Neural cell (in vitro differentiated cells): ENCODE results near the gene TRIM63. TPM values are rescaled to one million over a fixed set of nuclear protein-coding genes. Genes with fewer than 3 reads are reported as not detected.
A peak's percentile ranks its signal among the peaks of the same experiment; 100 is the strongest.

Experiments used
- H2AFZ ChIP-seq: fragments of 200-600, 300-800 bp; sonication (generic), shearing (Covaris generic); 2 replicates; pipeline ENCODE4 v1.6.0; 2014; ENCODE audit warnings: low read depth, mild to moderate bottlenecking, antibody characterized with exemption, low read length, moderate library complexity
- H3F3A ChIP-seq: fragments of 200-600 bp; shearing (Covaris generic); 2 replicates; pipeline ENCODE4 v1.6.1; 2016; ENCODE audit warnings: mild to moderate bottlenecking, moderate library complexity, mixed read lengths, antibody characterized with exemption, low read length; ENCODE audit not compliant: insufficient read depth, poor library complexity, severe bottlenecking
- H3K27ac ChIP-seq: fragments of 200-600, 300-800 bp; sonication (generic), shearing (Covaris generic); 2 replicates; pipeline ENCODE4 v1.5.1; 2014; ENCODE audit warnings: mild to moderate bottlenecking, low read length, moderate library complexity
- H3K27me3 ChIP-seq: fragments of 300-800, 200-600 bp; sonication (generic), shearing (Covaris generic); 2 replicates; pipeline ENCODE4 v1.6.0; 2014; ENCODE audit warnings: mild to moderate bottlenecking, low read depth, low read length, moderate library complexity; ENCODE audit not compliant: insufficient read depth
- H3K36me3 ChIP-seq: fragments of 300-800, 200-600 bp; sonication (generic), shearing (Covaris generic); 2 replicates; pipeline ENCODE4 v1.5.1; 2014; ENCODE audit warnings: mild to moderate bottlenecking, antibody characterized with exemption, low read length, moderate library complexity; ENCODE audit not compliant: insufficient read depth
- H3K4me2 ChIP-seq: fragments of 300-800, 200-600 bp; sonication (generic), shearing (Covaris generic); 2 replicates; pipeline ENCODE4 v1.6.0; 2014; ENCODE audit warnings: mild to moderate bottlenecking, low read length
- H3K4me3 ChIP-seq: fragments of 300-800, 200-600 bp; sonication (generic), shearing (Covaris generic); 2 replicates; pipeline ENCODE4 v1.5.1; 2014; ENCODE audit warnings: mild to moderate bottlenecking, low read length, moderate library complexity
- H3K79me2 ChIP-seq: fragments of 200-600 bp; shearing (Covaris generic); replicated peaks from 2 replicates; pipeline ENCODE4 v1.6.0; 2014; ENCODE audit warnings: mild to moderate bottlenecking, low read length, moderate library complexity; ENCODE audit not compliant: insufficient read depth
- H3K9ac ChIP-seq: fragments of 300-800, 200-600 bp; sonication (generic), shearing (Covaris generic); 2 replicates; pipeline ENCODE4 v1.6.1; 2016; ENCODE audit warnings: mild to moderate bottlenecking, low read length, mixed read lengths
- H3K9me2 ChIP-seq: fragments of 200-600 bp; shearing (Covaris generic); 2 replicates; pipeline ENCODE4 v1.6.1; 2016; ENCODE audit warnings: mild to moderate bottlenecking, low read length, mixed read lengths; ENCODE audit not compliant: insufficient read depth
- H3K9me3 ChIP-seq: fragments of 200-600, 300-800 bp; sonication (generic), shearing (Covaris generic); 2 replicates; pipeline ENCODE4 v1.6.1; 2016; ENCODE audit warnings: mild to moderate bottlenecking, mixed run types, low read length, moderate library complexity, mixed read lengths
- H4K20me1 ChIP-seq: fragments of 200-600 bp; shearing (Covaris generic); 2 replicates; pipeline ENCODE4 v1.6.1; 2016; ENCODE audit warnings: mild to moderate bottlenecking, mixed run types; ENCODE audit not compliant: insufficient read depth
- EP300 ChIP-seq: fragments of 450-650 bp; conservative IDR thresholded peaks from 2 replicates; pipeline ENCODE4 v1.6.1; 2014; ENCODE audit warnings: antibody characterized with exemption, mild to moderate bottlenecking, moderate library complexity; ENCODE audit not compliant: poor library complexity, severe bottlenecking
- EZH2 ChIP-seq: fragments of 200-600, 300-800 bp; shearing (Covaris generic), sonication (generic); IDR thresholded peaks from 2 replicates; pipeline ENCODE4 v1.6.1; 2014; ENCODE audit warnings: antibody characterized with exemption, low read length, borderline replicate concordance, mild to moderate bottlenecking; ENCODE audit not compliant: insufficient read depth, poor library complexity, severe bottlenecking
- MXI1 ChIP-seq: fragments of 450-650 bp; conservative IDR thresholded peaks from 2 replicates; pipeline ENCODE4 v1.6.1; 2014; ENCODE audit warnings: antibody characterized with exemption, mild to moderate bottlenecking; ENCODE audit not compliant: poor library complexity, severe bottlenecking
- POLR2AphosphoS5 ChIP-seq: IDR thresholded peaks from 2 replicates; pipeline ENCODE4 v1.6.1; 2012
- RAD21 ChIP-seq: fragments of 450-650 bp; conservative IDR thresholded peaks from 2 replicates; pipeline ENCODE4 v1.6.1; 2014; ENCODE audit warnings: antibody characterized with exemption, mild to moderate bottlenecking, moderate library complexity
- SMC3 ChIP-seq: fragments of 450-650 bp; conservative IDR thresholded peaks from 2 replicates; pipeline ENCODE4 v1.6.1; 2014; ENCODE audit warnings: antibody characterized with exemption, mild to moderate bottlenecking, moderate library complexity; ENCODE audit not compliant: poor library complexity
- TAF1 ChIP-seq: IDR thresholded peaks from 2 replicates; pipeline ENCODE4 v1.6.1; 2012; ENCODE audit warnings: low read depth
- polyA plus RNA-seq: library from polyadenylated mRNA; depleted of rRNA; stranded (reverse); fragments of >200 nt; gene quantifications from 2 replicates; pipeline ENCODE4 v1.2.3, GENCODE V29; 2014
- TF ChIP-seq, protein P1 (sequence below): fragments of 450-650 bp; IDR thresholded peaks from 2 replicates; pipeline ENCODE4 v1.5.1; 2014; ENCODE audit warnings: antibody characterized with exemption, mild to moderate bottlenecking, moderate library complexity; ENCODE audit not compliant: poor library complexity, severe bottlenecking
- TF ChIP-seq, protein P2 (sequence below): IDR thresholded peaks from 2 replicates; pipeline ENCODE4 v1.6.1; 2012; ENCODE audit warnings: borderline replicate concordance

Gene TRIM63
- polyA plus RNA-seq, 1 donor from 2014 or later, result not detected

DNA sequence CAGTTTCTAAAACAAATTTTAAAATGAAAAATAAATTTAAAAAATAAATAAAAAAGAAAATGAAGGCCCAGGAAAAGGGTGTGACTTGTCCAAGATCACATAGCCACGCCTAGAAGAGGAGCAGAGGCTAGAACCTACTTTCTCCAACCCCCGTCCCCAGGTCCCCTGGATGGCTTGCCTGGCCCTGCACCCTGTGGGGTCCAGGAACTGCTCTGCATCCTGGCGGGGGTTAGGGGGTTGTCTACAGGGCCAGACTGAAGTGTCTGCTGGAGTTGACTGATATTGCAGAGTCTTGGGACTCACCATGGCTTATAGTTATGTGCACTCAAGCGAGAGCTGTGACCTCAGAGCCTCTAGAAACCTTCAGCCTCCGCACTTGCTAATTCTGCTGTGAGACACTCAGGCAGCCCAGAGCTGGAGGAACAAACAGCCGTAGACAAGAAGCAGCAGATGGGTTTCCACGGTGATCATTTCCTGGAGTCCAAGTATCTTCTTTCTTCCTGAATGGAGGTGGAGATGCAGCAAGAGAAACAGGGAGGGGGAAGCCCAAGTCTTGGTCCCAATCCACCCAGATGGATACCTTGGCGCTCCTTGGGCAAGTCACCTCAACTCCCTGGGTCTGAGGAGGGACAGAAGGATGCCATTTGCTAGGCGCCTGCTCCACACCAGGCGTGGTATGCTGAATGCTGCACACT lies 51.0 kb downstream of the TRIM63 start:
- Histone ChIP-seq H3F3A (no peaks in the 10 kb centered on the region), H3K4me2 (no peak overlapping the region), H3K36me3 (no peaks in the 10 kb centered on the region), H3K27ac (peak overlapping the region; percentile 60), H3K27me3 (no peaks in the 10 kb centered on the region), H2AFZ (peak overlapping the region; percentile 27), H3K79me2 (no peaks in the 10 kb centered on the region), H3K9me2 (no peaks in the 10 kb centered on the region), H3K9ac (peak overlapping the region; percentile 39), H4K20me1 (no peaks in the 10 kb centered on the region), H3K9me3 (no peaks in the 10 kb centered on the region), H3K4me3 (peak overlapping the region; percentile 49)
- no peak for TF ChIP-seq TAF1

DNA sequence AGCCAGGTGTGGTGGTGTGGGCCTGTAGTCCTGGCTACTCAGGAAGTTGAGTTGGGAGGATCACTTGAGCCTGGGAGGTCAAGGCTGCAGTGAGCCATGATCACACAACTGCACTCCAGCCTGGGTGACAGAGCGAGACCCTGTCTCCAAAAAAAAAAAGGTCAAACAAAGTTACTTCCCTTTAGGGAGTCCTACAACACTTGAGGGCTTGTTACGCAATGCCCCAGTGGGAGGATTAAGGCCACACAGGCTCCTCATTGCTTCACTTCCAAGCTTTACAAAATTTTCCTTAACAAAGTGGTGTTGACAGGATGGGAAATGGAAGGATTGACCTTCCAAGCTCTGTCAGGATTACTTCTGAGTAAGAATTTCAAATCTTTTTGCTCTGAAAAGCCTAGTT lies 52.1 kb downstream of the TRIM63 start:
- H3K27ac ChIP-seq, result no peak overlapping the region
- no peaks in the 10 kb centered on the region for H3K9me2 ChIP-seq
- no peaks in the 10 kb centered on the region for H4K20me1 ChIP-seq
- TF ChIP-seq EZH2 (no peak), SMC3 (no peak), POLR2AphosphoS5 (no peak), EP300 (no peak), TAF1 (no peak), MXI1 (no peak)
- TF ChIP-seq, protein P1, sequence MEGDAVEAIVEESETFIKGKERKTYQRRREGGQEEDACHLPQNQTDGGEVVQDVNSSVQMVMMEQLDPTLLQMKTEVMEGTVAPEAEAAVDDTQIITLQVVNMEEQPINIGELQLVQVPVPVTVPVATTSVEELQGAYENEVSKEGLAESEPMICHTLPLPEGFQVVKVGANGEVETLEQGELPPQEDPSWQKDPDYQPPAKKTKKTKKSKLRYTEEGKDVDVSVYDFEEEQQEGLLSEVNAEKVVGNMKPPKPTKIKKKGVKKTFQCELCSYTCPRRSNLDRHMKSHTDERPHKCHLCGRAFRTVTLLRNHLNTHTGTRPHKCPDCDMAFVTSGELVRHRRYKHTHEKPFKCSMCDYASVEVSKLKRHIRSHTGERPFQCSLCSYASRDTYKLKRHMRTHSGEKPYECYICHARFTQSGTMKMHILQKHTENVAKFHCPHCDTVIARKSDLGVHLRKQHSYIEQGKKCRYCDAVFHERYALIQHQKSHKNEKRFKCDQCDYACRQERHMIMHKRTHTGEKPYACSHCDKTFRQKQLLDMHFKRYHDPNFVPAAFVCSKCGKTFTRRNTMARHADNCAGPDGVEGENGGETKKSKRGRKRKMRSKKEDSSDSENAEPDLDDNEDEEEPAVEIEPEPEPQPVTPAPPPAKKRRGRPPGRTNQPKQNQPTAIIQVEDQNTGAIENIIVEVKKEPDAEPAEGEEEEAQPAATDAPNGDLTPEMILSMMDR, result no peak
- TF ChIP-seq, protein P2, sequence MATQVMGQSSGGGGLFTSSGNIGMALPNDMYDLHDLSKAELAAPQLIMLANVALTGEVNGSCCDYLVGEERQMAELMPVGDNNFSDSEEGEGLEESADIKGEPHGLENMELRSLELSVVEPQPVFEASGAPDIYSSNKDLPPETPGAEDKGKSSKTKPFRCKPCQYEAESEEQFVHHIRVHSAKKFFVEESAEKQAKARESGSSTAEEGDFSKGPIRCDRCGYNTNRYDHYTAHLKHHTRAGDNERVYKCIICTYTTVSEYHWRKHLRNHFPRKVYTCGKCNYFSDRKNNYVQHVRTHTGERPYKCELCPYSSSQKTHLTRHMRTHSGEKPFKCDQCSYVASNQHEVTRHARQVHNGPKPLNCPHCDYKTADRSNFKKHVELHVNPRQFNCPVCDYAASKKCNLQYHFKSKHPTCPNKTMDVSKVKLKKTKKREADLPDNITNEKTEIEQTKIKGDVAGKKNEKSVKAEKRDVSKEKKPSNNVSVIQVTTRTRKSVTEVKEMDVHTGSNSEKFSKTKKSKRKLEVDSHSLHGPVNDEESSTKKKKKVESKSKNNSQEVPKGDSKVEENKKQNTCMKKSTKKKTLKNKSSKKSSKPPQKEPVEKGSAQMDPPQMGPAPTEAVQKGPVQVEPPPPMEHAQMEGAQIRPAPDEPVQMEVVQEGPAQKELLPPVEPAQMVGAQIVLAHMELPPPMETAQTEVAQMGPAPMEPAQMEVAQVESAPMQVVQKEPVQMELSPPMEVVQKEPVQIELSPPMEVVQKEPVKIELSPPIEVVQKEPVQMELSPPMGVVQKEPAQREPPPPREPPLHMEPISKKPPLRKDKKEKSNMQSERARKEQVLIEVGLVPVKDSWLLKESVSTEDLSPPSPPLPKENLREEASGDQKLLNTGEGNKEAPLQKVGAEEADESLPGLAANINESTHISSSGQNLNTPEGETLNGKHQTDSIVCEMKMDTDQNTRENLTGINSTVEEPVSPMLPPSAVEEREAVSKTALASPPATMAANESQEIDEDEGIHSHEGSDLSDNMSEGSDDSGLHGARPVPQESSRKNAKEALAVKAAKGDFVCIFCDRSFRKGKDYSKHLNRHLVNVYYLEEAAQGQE, result no peak
- H3K9me3 ChIP-seq, result no peaks in the 10 kb centered on the region
- no peak overlapping the region for H2AFZ ChIP-seq
- no peaks in the 10 kb centered on the region for H3F3A ChIP-seq
- H3K27me3 ChIP-seq, result no peaks in the 10 kb centered on the region
- no peaks in the 10 kb centered on the region for H3K36me3 ChIP-seq
- no peak overlapping the region for H3K9ac ChIP-seq
- H3K4me3 ChIP-seq, result no peak overlapping the region
- H3K4me2 ChIP-seq, result no peak overlapping the region
- no peaks in the 10 kb centered on the region for H3K79me2 ChIP-seq

DNA sequence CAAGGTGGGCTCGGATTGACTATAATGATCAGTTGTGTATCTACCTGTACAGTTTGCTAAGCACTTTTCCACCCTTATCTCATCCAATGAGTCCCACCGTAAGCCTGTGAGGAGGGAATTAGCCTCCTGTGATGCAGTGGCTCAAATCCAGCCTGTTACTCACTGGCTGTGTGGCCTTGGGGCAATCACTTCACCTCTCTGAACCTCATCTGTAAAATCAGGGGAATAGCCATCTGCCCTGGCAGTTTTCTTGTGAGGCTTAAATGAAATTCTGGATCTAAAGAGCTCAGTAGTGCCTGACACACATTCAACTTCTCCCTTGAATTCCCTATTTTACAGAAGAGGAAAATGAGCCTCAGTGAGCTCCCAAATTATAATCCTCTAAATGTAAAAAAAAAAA lies 53.3 kb downstream of the TRIM63 start:
- TF ChIP-seq MXI1 (no peak), TAF1 (no peak), POLR2AphosphoS5 (no peak), SMC3 (no peak), EP300 (no peak), EZH2 (no peak), RAD21 (no peak)
- TF ChIP-seq, protein P2, result no peak
- TF ChIP-seq, protein P1, result no peak
- no peak overlapping the region for H3K4me3 ChIP-seq
- H3K79me2 ChIP-seq, result no peaks in the 10 kb centered on the region
- no peaks in the 10 kb centered on the region for H3F3A ChIP-seq
- no peaks in the 10 kb centered on the region for H4K20me1 ChIP-seq
- H3K9me2 ChIP-seq, result no peaks in the 10 kb centered on the region
- H3K4me2 ChIP-seq, result no peak overlapping the region
- H3K9ac ChIP-seq, result no peak overlapping the region
- H3K36me3 ChIP-seq, result no peaks in the 10 kb centered on the region
- no peak overlapping the region for H3K27ac ChIP-seq
- no peaks in the 10 kb centered on the region for H3K27me3 ChIP-seq
- no peak overlapping the region for H2AFZ ChIP-seq
- H3K9me3 ChIP-seq, result no peaks in the 10 kb centered on the region
